22Rv1 (cell line): ENCODE data around the gene CGB8.
"Not testable (repeated sequence)": the region's sequence is repeated elsewhere in the genome, so short reads cannot be mapped to it uniquely, and the experiment has no call there.

ENCODE experiments used
- ZFX ChIP-seq: fragments of 450-650 bp; IDR thresholded peaks from 2 replicates; pipeline ENCODE4 v1.6.1; 2017; ENCODE audit warnings: antibody characterized with exemption, borderline replicate concordance
- TF ChIP-seq, protein P1 (sequence below): fragments of 450-650 bp; IDR thresholded peaks from 2 replicates; pipeline ENCODE4 v1.5.1; 2017; ENCODE audit warnings: mild to moderate bottlenecking

DNA sequence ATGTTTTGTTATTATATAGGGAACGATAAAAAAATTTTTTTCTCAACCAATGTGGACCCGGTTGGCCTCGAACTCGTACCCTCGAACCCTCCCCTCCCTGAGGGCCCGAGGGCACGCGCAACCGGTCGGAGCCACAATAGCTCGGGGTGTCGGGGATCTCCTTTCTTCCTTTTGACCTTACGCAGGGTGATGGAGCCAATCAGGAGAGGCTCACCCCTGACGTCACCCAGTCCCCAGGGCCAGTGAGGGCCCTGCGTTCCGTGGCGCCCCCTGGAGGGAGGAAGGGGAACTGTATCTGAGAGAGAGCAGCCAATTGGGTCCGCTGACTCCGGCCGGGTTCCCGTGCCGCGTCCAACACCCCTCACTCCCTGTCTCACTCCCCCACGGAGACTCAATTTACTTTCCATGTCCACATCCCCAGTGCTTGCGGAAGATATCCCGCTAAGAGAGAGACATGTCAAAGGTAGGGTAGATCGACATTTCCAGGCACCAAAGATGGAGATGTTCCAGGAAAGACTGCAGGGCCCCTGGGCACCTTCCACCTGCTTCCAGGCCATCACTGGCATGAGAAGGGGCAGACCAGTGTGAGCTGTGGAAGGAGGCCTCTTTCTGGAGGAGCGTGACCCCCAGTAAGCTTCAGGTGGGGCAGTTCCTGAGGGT, 17.1 kb downstream of the CGB8 start, which contains the start of gene CGB2:
- TF ChIP-seq, protein P1, sequence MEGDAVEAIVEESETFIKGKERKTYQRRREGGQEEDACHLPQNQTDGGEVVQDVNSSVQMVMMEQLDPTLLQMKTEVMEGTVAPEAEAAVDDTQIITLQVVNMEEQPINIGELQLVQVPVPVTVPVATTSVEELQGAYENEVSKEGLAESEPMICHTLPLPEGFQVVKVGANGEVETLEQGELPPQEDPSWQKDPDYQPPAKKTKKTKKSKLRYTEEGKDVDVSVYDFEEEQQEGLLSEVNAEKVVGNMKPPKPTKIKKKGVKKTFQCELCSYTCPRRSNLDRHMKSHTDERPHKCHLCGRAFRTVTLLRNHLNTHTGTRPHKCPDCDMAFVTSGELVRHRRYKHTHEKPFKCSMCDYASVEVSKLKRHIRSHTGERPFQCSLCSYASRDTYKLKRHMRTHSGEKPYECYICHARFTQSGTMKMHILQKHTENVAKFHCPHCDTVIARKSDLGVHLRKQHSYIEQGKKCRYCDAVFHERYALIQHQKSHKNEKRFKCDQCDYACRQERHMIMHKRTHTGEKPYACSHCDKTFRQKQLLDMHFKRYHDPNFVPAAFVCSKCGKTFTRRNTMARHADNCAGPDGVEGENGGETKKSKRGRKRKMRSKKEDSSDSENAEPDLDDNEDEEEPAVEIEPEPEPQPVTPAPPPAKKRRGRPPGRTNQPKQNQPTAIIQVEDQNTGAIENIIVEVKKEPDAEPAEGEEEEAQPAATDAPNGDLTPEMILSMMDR = peak; percentile 97
- not testable (repeated sequence) for TF ChIP-seq ZFX
